GM18909 (cell line): ENCODE measurements around the gene ZBTB43.
"Not testable (repeated sequence)": the region's sequence is repeated elsewhere in the genome, so short reads cannot be mapped to it uniquely, and the experiment has no call there.

ENCODE experiments used
- ATAC-seq: cut with Tn5 transposase; IDR thresholded peaks from one replicate; pipeline ENCODE4 v1.9.1; 2021; ENCODE audit warnings: mild to moderate bottlenecking; ENCODE audit not compliant: unreplicated experiment, poor library complexity

The ZBTB43 gene, protein sequence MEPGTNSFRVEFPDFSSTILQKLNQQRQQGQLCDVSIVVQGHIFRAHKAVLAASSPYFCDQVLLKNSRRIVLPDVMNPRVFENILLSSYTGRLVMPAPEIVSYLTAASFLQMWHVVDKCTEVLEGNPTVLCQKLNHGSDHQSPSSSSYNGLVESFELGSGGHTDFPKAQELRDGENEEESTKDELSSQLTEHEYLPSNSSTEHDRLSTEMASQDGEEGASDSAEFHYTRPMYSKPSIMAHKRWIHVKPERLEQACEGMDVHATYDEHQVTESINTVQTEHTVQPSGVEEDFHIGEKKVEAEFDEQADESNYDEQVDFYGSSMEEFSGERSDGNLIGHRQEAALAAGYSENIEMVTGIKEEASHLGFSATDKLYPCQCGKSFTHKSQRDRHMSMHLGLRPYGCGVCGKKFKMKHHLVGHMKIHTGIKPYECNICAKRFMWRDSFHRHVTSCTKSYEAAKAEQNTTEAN

DNA sequence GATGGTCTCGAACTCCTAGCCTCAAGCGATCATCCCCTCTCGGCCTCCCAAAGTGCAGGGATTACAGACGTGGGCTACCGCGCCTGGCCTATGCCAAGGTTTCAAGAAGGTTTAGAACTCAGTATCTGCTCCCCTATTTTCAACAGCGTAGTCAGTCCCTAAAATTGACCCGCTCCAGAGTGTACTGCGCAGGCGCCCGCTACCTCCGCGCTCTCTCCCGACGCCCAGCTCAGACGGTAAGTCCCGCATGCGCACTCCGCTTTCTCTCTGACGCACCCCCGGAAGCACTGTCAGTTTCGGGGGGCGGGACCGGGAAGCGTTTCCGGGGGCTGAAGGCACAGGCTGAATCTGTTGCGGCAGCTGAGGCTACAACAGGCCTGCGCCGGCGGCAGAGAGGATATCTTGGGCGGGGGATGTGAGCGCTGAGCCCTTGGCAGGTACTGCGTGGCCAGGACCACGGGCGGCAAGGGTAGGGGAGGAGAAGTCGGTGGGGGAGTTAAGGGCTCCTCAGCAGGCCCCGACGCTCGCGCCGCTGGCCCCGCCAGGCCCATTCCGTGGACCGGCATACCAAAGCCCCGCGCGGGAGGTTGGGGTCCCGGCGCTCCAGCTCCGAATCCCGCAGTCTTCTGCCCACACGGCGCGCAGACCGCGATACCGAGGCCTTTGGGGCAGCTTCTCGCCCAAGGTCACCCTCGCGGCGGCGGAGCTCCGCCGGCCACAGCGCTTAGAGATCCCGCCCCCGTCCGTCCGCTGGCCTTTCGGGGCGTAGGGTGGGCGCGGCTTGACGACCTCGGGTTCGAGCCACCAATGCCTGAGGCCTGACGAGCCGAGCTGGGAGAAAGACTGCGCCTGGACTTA, at the start of gene ZBTB43:
Gene ZBTB43 (plus strand): TSS at position 345 of the 858 bp plus-strand sequence. CDS start 27,470 bp downstream, outside the sequence.
- ATAC-seq, result peak; percentile 81

DNA sequence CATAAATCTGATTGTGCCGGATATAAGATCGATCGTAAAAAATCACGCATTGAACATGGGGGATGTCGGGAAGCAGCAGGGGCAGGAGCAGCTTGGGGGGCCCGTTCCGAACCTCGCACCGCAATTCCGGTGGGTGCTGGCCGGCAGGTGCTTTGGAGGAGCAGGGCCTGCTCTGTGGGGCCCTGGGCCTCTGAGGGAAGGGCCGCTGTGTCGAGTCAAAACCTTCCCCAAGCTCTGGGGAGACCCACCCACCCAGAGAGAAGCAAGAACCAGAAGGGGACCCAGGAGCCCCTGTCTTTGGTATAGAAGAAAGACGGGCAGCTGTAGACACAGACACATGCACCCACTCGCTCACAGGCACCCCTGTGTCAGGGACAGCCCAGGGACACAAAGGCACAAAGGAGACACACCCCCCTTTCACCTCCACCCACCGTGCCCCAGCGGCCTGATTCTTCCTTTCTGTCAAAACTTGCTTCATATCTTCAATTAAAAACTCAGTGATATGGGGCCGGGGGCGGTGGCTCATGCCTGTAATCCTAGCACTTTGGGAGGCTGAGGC, 49.4 kb upstream of the ZBTB43 start:
- no peak for ATAC-seq

DNA sequence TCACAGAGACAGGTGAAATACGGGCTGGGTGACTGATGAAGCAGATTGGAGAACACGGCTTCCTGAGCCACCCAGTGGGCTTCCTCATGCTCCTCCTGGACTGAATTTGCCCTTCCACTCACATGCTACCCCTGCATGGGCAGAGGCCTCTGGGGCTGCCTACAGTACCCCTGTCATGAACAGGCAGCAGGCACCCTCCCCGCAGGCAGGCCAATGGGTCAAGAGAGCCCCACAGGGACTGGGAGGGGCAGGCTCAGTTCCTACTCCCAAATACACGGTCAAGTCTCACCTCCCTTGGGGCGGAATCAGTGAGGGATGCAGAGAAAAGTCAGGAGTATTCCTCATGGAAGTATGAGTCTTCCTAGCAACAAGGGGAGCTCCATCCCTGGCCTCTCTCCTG, 48.6 kb upstream of the ZBTB43 start:
- ATAC-seq, result no peak

DNA sequence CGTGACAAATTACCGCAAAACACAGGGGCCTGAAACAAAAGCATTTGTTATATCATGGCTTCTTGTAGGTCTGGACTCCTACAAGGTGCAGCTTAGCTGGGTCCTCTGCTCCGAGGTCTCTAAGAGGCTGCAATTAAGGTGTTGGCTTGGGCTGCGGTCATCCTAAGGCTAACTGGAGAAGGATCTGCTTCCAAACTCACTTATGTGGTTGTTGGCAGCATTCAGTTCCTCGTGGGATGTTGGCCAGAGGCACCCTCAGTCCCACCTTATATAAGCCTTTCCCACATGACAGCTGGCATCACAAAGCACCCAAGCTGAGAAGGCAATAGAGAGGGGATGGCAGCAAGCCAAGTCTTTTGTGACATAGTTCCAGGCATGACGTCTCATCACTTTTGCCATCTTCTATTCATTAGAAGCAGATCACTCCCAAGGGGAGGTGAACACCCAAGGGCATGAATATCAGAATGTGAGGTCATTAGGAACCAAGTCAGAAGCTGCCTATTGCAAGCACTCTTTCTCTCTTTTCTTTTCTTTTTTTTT, 47.9 kb upstream of the ZBTB43 start:
- no peak for ATAC-seq

DNA sequence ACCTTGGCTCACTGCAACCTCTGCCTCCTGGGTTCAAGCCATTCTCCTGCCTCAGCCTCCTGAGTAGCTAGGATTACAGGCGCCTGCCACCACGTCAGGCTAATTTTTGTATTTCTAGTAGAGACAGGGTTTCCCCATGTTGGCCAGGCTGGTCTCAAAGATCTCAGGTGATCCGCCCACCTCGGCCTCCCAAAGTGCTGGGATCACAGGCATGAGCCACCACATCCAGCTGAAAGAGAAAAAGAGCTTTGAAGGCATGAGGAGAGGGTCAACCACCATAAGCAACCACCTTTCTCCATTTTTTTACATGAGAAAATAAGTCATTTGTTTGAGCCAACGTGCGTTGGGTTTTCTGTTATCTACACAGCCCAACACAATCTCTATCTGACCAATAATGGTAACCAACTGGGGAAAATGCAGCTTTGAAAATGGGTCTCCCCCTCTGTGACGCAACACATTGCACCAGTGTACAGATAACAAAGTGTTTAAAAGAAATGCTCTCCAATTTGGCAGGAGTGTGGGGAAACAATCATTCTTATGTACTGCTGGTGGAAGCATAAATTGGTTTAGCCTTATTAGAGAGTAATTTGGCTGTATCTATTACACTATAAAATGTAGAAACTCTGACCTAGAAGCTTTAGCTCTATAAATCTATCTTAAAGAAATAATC, 45.8 kb upstream of the ZBTB43 start:
- no peak for ATAC-seq

DNA sequence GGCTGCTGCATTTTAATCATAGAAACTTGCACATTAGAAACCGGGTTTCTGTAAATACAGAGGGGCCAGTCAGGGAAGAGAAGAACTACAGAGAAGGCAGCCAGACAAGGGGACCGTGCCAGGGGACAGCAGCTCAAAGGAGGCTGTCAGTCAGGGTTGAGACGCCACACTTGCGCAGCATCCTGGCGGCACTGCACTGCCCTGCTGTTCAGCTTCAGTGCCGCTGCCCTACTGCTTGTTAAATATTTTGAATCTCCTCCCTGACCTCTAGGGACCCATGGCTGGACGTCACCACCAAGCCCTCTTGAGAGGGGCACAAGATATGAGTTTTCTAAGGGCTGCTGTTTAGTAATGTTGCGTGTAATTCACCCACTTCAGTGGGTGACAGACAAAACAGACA, 43.6 kb upstream of the ZBTB43 start:
- ATAC-seq, result no peak

DNA sequence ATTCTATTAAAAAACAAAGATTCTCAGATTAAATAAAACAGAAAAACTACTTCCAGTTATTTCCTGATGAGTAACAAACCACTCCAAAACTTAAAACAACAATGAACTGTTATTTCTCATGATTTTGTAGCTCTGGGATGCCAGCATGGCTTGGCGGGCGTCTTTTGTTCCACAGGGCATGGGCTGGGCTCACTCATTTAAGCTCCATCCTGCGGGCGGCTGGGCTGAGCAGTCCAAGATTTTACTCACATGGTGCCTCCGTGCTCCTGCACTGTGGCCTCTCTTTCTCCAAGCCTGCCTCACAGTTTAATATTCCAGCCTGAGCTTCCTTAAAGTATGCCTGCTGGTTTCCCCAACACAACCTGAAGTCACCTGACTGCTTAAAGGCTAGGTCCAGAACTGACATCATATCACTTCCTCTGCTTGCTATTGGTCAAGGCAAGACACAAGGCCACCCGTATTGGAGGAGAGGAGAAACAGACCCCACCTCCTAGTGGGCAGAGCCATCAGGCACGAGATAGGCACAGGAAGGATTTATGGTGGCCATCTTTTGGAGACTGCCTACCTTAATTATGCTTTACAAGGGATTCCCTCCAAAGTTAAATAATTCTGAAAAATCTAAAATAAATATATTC, 41.6 kb upstream of the ZBTB43 start:
- ATAC-seq, result no peak

DNA sequence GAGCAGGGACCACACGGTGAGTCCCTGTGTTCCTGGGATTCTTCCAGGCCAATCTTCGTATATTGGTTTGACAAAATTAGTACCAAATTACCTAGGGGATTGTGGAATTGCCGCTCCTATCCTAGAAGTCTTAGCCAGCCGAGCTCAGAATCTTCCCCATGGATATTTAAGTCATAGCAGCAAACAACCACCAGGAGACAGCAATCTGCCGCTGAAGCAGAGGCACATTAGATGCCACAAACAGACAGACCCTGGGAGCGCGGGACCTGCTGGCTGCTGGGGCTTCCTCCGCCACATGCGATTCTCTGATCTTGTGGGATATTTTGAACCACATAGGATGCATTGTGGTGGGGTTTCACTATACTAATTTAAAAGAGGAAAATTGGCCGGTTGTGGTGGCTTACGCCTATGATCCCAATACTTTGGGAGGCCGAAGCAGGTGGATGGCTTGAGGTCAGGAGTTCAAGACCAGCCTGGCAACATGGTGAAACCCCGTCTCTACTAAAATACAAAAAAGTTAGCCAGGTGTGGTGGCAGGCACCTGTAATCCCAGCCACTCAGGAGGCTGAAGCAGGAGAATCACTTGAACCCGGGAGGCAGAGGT, 31.7 kb upstream of the ZBTB43 start:
- ATAC-seq, result no peak

DNA sequence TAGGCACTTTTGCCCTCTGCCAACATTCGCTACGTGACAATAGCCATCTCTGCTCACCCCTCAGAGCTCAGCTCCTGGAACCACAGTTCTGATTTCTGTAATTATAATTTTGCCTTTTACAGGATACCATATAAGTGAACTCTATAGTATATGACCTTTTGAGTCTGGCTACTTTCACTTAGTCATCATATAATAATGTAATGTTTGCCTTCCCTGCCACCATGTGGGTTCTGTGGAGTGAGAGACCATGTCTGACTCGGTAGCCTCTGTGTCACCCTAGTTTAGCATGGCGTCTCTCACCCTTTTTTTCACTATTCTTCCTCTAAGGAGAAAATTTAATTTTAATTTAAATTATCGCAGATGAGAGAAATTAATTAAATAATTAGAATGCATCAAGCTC, 28.9 kb upstream of the ZBTB43 start:
- ATAC-seq, result no peak

DNA sequence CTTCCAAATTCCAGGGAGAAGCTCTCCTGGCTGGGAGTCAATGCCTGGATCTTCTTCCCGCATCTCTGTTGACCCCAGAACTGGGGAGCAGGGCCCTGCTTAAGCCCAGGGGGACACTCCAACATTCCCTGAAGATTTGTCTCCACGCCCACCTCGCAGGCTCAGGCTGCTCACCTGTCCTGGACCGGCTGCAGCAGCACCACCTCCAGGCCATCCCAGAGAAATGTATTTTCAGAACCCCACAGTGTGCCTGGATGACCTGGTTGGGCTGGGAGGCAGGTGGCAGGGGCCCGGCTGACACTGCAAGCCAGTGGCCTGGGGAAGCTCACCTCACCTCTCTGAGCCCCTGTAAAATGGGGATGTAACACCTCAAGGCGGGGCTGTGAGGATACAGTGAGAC, 27.1 kb upstream of the ZBTB43 start:
- no peak for ATAC-seq

DNA sequence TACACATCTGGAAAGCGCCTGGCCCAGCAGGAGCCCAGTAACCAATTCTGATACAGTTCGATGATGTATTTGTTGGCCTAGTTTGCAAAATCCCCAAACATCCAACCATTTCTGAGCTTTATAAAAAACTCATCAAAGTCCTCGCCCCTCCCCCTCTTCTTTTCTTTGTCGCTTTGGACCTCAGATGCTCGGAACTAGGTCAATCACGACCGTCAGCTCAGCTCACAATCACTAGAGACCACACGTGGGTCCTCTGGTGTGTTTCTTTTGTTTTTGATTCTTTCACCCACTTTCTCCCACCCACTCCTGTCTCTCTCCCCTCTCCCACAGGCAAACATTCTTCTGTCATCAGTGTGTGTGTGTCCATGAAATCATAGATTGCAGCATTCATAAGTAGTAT, 26.7 kb upstream of the ZBTB43 start:
- ATAC-seq, result no peak

DNA sequence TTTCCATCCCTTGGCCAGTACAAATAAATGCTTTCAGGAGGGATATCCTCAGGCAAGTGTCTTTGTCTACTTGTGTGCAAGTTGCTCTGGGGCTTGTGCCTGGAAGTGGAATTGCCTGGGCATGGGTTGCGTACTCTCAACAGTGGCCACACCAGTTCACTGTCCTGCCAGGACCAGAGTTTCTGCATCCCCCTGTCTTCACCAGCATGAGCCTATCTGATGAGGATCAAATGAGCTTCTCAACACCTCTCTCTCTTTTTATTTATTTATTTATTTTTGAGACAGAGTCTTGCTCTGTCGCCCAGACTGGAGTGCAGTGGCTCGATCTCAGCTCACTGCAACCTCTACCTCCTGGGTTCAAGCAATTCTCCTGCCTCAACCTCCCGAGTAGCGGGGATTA, 26.1 kb upstream of the ZBTB43 start:
- not testable (repeated sequence) for ATAC-seq

DNA sequence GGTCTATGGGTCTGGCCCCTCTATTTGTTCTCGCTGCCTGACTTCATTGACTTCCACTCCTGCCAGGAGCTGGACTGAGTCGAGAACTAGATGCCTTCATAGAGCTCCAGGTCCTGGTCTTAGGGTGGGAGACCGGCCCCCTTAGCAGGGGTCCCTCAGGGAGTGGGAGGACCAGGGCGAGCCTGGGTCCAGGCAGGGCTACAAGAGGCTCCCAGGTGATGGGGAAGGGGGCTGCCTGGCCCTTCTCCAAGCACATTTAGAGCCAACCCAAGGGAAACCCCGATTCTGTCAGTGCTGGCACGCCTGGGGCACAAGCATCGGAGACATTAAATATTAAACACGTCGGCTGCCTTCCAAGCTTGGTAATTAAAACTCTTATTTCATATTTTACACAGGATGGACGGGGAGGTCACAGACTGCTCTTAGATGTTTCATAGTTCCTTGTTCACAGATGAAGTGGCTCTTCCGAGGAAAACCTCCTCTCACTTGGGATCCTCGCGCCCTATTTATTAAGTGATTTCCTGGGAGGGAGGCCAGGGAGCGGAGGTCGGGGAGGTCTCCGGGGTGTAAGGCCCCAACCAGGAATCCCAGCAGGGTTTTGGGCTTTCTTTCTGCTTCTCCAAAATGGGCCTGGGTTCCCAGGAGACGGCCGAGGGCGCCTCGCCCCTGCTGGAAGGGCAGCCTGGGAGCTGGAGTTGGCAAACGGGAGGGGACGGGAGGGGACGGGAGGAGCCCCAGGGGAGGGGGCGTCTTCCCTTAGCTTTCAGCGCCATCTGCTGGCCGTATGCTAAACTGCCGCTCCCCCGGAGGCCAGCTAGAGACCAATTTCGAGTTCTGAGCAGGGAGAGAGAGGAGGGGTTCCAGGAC, 23.4 kb upstream of the ZBTB43 start:
- ATAC-seq, result peak; percentile 58

DNA sequence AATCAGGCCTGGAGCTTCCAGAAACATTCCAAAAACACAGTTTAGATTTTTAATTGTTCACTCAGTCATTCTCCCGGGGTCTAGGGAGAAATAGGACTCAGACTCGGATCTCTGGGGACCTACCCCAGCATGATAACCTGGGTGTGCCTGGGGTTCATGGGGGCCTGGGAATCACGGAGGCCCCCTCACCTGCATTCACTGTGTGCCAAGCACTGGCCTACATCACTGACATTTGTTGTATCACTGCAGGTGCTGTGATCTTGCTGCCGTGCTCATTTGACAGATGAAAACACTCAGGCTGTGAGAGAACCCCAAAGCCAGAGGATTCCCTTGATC, 22.8 kb upstream of the ZBTB43 start:
- no peak for ATAC-seq

DNA sequence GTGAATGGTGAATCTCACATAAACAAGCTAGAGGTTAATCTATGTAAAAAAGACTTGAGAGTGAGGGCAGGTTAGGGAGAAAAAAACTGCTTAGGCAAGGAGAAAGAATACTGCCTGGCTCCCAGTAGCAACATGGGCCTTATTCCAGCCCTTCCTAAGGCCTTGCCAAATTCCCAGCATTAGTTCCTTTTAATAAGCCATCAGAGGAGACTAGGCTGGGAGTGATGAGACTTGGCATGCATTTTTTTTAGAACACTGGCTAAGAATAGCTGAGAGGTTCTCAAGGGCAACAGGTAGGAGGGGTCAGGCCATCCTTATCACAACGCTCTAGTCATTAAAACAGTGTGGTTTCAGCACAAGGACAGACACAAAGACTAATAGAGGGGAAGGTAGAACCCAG, 20.9 kb upstream of the ZBTB43 start:
- ATAC-seq, result no peak

DNA sequence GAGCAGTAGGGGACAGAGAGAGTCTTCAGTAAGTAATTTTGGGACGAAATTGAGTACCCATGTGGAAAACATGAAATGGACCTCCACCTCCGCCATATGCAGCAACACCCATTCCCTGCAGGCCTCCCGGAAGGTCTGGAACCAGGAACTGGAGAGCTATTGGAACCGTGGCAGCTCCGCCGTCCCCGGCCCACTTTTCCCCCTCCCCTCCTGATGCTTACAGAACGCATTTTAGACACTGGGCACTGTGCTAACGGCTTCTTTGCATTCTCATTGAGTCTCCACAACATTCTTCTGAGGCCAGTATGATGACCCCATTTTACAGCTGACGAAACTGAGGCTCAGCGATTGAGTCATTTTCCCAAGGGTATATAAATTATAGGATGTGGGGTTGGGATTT, 20.4 kb upstream of the ZBTB43 start:
- no peak for ATAC-seq

DNA sequence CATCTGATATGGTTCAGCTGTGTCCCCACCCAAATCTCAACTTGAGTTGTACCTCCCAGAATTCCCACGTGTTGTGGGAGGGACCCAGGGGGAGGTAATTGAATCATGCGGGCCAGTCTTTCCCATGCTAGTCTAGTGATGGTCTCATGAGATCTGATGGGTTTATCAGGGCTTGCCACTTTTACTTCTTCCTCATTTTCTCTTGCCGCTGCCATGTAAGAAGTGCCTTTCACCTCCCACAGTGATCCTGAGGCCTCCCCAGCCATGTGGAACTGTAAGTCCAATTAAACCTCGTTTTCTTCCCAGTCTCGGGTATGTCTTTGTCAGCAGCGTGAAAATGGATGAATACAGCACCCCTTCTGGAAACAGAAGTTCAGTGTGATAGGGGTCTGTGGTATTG, 20.0 kb upstream of the ZBTB43 start:
- ATAC-seq, result not testable (repeated sequence)

DNA sequence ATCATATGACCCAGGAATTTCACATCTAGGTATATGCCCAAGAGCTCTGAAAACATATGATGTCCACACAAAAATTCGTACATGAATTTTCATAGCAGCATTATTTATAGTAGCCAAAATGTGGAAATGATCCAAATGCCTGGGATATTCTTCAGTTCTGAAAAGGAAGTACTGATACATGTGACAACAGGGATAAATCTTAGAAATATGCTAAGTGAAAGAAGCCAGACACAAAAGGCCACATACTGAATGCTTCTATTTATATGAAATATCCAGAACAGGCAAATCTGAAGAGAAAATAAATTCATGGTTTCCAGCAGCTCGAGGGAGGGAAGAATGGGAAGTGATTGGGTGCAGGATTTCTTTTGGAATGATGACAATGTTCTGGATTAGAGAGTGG, 16.8 kb upstream of the ZBTB43 start:
- no peak for ATAC-seq
